Endodermal cell (in vitro differentiated cells): ENCODE data around the gene KLF15. TPM values are rescaled to one million over a fixed set of nuclear protein-coding genes. Genes with fewer than 3 reads are reported as not detected.

ENCODE experiments used
- DNase-seq: peaks from one replicate; pipeline ENCODE4 v3.0.0-alpha.2; 2017
- H3K27ac ChIP-seq: 2 replicates; pipeline ENCODE4 v1.5.1; 2013; ENCODE audit warnings: mild to moderate bottlenecking, low read depth, low read length, moderate library complexity
- H3K27me3 ChIP-seq: 2 replicates; pipeline ENCODE4 v1.6.1; 2013; ENCODE audit warnings: mild to moderate bottlenecking, low read length, moderate library complexity; ENCODE audit not compliant: insufficient read depth, control insufficient read depth, poor library complexity, severe bottlenecking
- H3K36me3 ChIP-seq: 2 replicates; pipeline ENCODE4 v1.7.0; 2013; ENCODE audit warnings: mild to moderate bottlenecking, low read length, moderate library complexity; ENCODE audit not compliant: control insufficient read depth, insufficient read depth
- H3K4me1 ChIP-seq: one replicate; pipeline ENCODE4 v1.7.0; 2013; ENCODE audit warnings: low read length; ENCODE audit not compliant: control insufficient read depth, insufficient read depth
- H3K4me3 ChIP-seq: 2 replicates; pipeline ENCODE4 v1.5.1; 2013; ENCODE audit warnings: mild to moderate bottlenecking, low read length, moderate library complexity
- H3K9ac ChIP-seq: 2 replicates; pipeline ENCODE4 v1.6.1; 2013; ENCODE audit warnings: mild to moderate bottlenecking, low read length, moderate library complexity; ENCODE audit not compliant: poor library complexity, severe bottlenecking; ENCODE audit errors: extremely low read depth
- H3K9me3 ChIP-seq: 2 replicates; pipeline ENCODE4 v1.6.1; 2013; ENCODE audit warnings: mild to moderate bottlenecking, low read length, moderate library complexity; ENCODE audit not compliant: control insufficient read depth
- H3K27ac Mint-ChIP-seq: 2 replicates; pipeline ENCODE4 v1.8.0; 2020; ENCODE audit warnings: mixed read lengths
- H3K27me3 Mint-ChIP-seq: 2 replicates; pipeline ENCODE4 v1.8.0; 2021; ENCODE audit warnings: mild to moderate bottlenecking, mixed read lengths; ENCODE audit not compliant: insufficient read depth
- H3K36me3 Mint-ChIP-seq: 2 replicates; pipeline ENCODE4 v1.8.0; 2020; ENCODE audit warnings: low read depth, mixed read lengths
- H3K4me1 Mint-ChIP-seq: 2 replicates; pipeline ENCODE4 v1.8.0; 2020; ENCODE audit warnings: mixed read lengths
- H3K4me3 Mint-ChIP-seq: 2 replicates; pipeline ENCODE4 v1.8.0; 2020; ENCODE audit warnings: mild to moderate bottlenecking, moderate library complexity, mixed read lengths
- H3K9me3 Mint-ChIP-seq: 2 replicates; pipeline ENCODE4 v1.8.0; 2020; ENCODE audit warnings: mild to moderate bottlenecking, mixed read lengths
- CTCF ChIP-seq: fragments of 200-600 bp; sonication (generic); conservative IDR thresholded peaks from 2 replicates; pipeline ENCODE4 v1.5.0; 2021; ENCODE audit warnings: antibody characterized with exemption, mild to moderate bottlenecking
- WGBS, 2 experiments: methylation state at CpG; one replicate each; pipeline versions ENCODE4 v1.1.5 to v1.1.7; 2013; ENCODE audit warnings: missing lambda C conversion rate in 2 of 2, mixed read lengths in 1 of 2; ENCODE audit not compliant: insufficient coverage in 1 of 2, insufficient read length in 1 of 2; 5-methylcytosine and 5-hydroxymethylcytosine counted together
- total RNA-seq, 2 donors: library from RNA; stranded (reverse); fragmentation: NEBNext Ultra II Directional in 1 of 2; extraction: Animal tissue kit (Norgen Biotek cat#: 25700) in 1 of 2; gene quantifications; 2 replicates in 1 of 2; 3 replicates in 1 of 2; pipeline ENCODE4 v1.2.1, GENCODE V29; 2021

Gene KLF15
- total RNA-seq, 2 donors from 2014 or later: 20.7 to 31.1 TPM

GRCh38 chr3:126341755-126342150, 15.5 kb downstream of the KLF15 start:
- no peaks in the 10 kb centered on the region for H3K9me3 Mint-ChIP-seq
- Histone ChIP-seq H3K4me3 (no peak overlapping the region), H3K27ac (no peak overlapping the region), H3K27me3 (no peaks in the 10 kb centered on the region), H3K9ac (no peak overlapping the region), H3K36me3 (no peaks in the 10 kb centered on the region), H3K4me1 (no peaks in the 10 kb centered on the region), H3K9me3 (no peaks in the 10 kb centered on the region)
- no peak overlapping the region for H3K4me3 Mint-ChIP-seq
- TF ChIP-seq CTCF: no peak
- H3K27me3 Mint-ChIP-seq: no peaks in the 10 kb centered on the region
- peak; percentile 38 for DNase-seq
- peaks cover 4% of the 10 kb centered on the region for H3K4me1 Mint-ChIP-seq
- peak overlapping the region; percentile 17 for H3K27ac Mint-ChIP-seq
- WGBS, 2 experiments: 93 to 98% methylated on average over 7 of the region's 7 CpGs
- peaks cover 4% of the 10 kb centered on the region for H3K36me3 Mint-ChIP-seq

GRCh38 chr3:126340943-126341754, 16.1 kb downstream of the KLF15 start:
- WGBS, 2 experiments: 94 to 95% methylated on average over 12 to 19 of the region's 19 CpGs
- H3K27ac Mint-ChIP-seq: no peak overlapping the region

GRCh38 chr3:126340596-126340942, 16.6 kb downstream of the KLF15 start:
- Mint-ChIP-seq H3K36me3 (peaks cover 4% of the 10 kb centered on the region), H3K4me1 (peaks cover 4% of the 10 kb centered on the region), H3K4me3 (no peak overlapping the region), H3K27me3 (no peaks in the 10 kb centered on the region), H3K27ac (no peak overlapping the region), H3K9me3 (no peaks in the 10 kb centered on the region)
- Histone ChIP-seq H3K4me3 (no peak overlapping the region), H3K27me3 (no peaks in the 10 kb centered on the region), H3K4me1 (no peaks in the 10 kb centered on the region), H3K9ac (no peak overlapping the region), H3K9me3 (no peaks in the 10 kb centered on the region), H3K27ac (no peak overlapping the region), H3K36me3 (no peaks in the 10 kb centered on the region)
- no peak for TF ChIP-seq CTCF
- whole genome bisulfite sequencing, 2 experiments: 82 to 100% methylated on average over 1 to 3 of the region's 3 CpGs
- no peak for DNase-seq

More at GRCh38 chr3:126340943-126341754, 16.1 kb downstream of the KLF15 start:
- H3K27me3 ChIP-seq: no peaks in the 10 kb centered on the region
- Mint-ChIP-seq H3K4me1 (peaks cover 4% of the 10 kb centered on the region), H3K4me3 (no peak overlapping the region), H3K36me3 (peaks cover 4% of the 10 kb centered on the region), H3K27me3 (no peaks in the 10 kb centered on the region), H3K9me3 (no peaks in the 10 kb centered on the region)
- no peaks in the 10 kb centered on the region for H3K36me3 ChIP-seq
- H3K4me3 ChIP-seq: no peak overlapping the region
- peak; percentile 36 for DNase-seq
- no peaks in the 10 kb centered on the region for H3K9me3 ChIP-seq
- no peaks in the 10 kb centered on the region for H3K4me1 ChIP-seq
- H3K27ac ChIP-seq: no peak overlapping the region
- TF ChIP-seq CTCF: no peak
- H3K9ac ChIP-seq: no peak overlapping the region
